ENCODE data around the gene COL13A1.

The COL13A1 gene

GRCh38 chr10:69892406-69892805, 90.7 kb downstream of the COL13A1 start:
- DNase-seq = peak; percentile 26

DNA sequence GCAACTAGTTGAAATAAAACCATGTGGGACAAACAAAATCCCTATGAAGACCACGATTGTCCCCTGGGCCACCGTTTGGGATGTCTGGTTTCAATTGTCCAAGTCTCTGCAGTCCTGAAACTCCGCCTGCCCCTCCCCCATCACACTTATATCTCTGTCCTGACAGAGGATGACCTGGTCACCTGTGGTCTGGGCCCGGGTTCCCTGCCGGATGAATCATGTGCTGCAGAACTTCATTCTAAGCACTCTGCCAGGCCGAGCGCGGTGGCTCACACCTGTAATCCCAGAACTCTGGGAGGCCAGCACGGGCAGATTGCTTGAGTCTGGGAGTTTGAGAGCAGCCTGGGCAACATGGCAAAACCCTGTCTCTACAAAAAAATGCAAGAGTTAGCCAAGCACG, 91.1 kb downstream of the COL13A1 start:
- no peak for DNase-seq

- no peak for DNase-seq
These were observed 91.7 kb downstream of the COL13A1 start for GRCh38 chr10:69893271-69893900.

- DNase-seq = peak; percentile 69
These were observed 92.5 kb downstream of the COL13A1 start for GRCh38 chr10:69894156-69894555.

- DNase-seq = peak; percentile 31
These were observed 94.1 kb downstream of the COL13A1 start for GRCh38 chr10:69895759-69896158.

DNA sequence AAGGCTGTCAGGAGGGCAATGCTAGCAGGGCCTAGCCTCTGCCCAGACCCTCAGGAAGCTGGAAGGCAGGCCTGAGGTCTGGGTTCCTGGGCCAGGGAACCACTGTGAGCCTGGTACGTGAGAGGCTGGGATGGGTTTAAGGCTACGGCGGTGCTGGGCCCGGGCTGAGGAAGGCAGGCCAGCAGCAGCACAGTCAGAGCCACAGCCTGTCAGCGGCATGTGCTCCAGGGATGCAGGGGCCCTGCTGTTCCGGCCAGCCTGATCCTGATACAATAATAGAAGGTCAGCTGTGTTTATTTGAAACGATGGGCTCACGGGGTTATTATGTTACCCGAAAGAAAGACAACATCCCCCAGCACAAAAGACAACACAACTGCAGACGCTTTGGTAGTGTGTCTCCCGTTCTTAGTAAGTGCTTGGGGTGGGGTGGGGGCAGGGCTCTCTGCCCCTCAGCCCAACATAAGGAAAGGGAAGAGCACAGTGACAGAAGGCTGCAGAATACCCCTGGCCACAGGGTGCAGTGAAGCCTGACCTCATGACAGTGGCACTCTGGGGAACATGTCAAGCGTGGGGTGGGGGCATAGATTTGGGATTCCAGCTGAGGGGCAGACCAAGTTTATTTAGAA, 95.0 kb downstream of the COL13A1 start:
- no peak for DNase-seq

DNA sequence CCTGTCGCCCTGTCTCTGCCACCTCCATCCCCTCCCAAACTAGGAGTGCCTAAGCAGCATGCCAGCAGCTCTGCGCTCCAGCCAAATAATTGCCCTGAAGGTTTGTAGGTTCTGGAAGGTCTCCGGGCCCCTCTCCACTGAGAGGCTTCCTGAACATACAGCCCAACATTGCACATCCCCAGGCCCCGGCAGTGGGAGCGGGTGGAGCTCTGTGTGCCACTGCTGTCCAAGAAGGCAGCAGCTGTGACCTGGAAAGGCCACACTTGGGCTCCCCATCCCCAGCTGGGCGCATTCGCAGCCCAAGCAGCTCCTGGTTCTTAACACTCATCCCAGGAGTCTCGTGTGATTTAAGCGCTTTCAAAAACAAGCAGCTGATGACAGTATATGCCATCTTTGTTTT, 95.7 kb downstream of the COL13A1 start:
- no peak for DNase-seq

DNA sequence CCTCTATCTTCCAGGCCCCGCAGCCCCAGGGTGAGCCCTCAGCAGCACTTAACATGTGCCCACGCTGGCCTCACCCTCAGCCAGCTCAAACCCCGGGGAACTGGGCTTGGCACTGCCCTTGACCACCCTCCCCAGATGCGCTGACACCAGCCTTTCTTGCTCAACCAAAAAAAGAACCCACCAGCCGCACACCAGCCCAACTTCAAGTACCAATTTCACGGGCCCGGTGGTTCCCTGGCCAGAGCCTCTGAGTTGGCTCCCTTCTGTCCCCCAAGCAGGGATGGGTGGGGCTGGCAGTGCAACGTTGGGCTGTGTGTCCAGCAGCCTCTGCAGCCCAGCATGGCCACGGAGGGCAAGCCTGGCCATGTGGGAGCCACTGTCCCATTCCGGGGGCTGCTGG, 96.3 kb downstream of the COL13A1 start:
- DNase-seq = no peak

DNA sequence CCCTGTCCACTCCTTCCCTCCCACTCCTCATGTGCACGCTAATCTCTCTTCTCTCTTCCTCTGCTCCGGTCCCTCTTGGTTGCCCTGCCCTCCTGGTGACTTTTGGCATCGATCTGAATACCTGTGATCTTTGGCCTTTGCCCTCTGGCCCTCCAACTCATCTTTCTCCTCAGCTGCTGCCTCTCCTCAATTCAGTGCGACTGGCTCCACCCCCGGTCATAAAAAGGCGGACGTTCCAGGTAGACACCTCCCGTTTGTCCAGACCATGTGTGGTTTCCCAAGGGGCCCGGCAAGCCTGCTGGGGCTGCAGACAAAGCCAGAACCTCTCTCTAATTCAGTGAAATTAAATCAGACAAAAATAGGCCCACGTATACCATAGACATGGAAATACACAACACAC, 96.8 kb downstream of the COL13A1 start:
- DNase-seq = no peak

DNA sequence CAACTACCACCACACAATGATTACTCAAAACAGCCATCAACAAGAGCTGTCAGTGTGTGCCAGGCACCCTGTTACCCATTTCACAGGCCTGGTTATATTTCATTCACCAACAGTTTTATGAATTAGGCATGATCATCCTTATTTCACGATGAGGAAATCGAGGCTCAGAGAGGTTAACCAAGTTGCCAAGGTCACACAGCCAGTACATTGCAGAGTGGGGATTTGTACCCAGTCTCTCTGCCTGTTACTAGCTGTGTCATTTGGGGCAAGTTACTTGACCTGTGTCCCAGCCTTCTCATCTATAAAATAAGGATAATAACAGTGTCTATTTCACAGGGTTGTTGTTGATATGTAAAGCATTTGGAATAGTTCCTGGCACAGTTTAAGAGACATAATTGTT, 97.2 kb downstream of the COL13A1 start:
- no peak for DNase-seq

DNA sequence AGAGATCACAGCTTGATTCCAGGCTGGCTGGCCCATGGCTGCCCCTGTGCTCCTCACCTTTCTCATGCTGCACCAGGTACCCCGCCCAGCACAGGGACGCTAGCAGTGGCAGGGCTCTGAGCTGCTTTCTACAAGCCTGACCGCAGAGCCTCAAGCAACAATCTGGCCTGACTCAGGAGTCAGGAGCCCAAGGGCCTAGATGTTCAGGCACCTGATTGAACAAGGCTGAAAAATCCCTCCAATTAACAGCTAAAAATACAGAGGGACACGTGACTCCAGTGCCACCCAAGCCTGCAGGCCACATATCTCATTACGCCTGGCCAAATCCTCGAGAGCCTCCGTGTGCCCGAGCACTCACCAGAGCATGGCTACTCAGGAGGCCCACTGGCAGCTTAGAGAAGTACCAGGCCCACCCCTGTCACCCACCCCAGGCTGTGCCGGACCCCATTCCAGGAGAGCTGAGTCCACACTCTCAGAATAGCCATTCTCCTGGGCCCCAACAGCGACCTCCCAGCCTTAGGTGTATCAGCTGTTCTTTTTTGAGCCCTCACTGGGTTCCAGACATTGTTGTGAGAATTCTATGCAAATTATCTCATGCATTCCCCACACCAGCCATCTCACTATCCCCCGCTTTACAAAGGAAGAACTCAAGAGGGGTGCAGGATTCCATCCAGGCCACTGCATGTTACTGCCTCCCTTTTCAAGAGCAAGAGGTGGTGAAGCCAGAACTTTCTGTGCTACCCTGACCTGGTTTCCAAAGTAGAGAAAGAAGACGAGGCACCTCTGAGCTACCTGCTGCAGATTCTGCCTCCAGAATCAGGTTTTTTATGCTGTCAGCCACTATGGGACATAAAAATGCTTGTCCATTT, 98.3 kb downstream of the COL13A1 start:
- DNase-seq = no peak

DNA sequence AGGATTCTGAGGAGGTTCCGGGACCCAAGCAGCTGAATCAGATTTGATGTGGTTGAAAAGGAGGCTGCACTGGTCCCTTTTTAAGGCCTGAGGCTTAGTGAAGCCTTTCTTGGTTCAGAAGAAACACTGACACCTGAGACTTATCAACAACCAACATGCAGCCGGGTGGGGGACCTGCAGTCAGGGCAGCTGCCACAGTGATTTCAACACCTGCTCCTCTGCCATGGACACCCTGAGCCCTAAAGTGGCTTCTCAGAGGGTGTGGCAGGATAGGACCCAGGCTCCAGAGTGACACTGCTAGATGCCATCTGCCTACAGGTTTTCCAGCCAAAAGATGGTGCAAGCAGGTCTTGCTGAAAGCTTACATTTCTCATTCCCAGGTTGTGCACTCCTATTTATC, 99.3 kb downstream of the COL13A1 start:
- peak; percentile 86 for DNase-seq

DNA sequence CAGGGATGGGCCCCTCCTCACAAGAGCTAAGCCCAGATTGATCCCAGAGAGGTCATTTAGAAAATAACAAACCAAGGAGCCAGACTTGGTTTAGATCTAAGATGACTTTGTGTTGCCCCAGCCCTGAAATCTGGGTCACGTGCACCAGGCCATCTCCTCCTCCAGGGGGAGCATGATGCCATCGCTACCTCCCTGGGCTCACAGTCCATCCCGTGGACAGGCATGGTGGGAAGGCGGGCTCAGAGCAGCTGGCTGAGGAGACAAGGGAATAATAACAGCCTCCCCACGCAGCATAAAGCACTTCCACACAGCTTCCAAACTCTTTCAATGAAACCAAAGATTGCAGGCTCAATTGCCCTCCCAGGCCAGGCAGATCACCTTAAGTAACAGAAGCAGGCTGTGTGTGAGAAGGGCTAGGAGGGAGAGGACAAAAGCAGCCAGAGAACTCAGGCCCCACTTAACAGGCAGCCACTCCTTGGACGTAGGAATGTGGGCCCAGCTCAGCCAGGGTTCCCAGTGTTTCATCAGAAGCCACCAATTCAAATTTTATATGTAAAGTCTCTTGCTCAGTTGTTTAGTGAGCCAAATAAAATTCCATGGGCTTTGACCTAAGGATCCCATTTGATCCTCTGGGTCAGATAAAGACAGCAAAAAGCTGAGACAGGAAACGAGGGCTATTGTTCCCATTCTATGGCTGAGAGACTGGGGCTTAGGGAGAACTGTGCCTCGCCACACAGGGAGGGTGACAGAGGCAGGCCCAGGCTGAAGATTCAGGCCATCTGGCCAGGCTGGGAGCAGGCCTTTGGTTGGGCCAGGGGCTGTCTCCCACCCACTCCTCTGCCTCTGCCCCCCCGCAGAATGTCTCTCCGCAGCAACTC, 100.2 kb downstream of the COL13A1 start:
- peak; percentile 62 for DNase-seq

DNA sequence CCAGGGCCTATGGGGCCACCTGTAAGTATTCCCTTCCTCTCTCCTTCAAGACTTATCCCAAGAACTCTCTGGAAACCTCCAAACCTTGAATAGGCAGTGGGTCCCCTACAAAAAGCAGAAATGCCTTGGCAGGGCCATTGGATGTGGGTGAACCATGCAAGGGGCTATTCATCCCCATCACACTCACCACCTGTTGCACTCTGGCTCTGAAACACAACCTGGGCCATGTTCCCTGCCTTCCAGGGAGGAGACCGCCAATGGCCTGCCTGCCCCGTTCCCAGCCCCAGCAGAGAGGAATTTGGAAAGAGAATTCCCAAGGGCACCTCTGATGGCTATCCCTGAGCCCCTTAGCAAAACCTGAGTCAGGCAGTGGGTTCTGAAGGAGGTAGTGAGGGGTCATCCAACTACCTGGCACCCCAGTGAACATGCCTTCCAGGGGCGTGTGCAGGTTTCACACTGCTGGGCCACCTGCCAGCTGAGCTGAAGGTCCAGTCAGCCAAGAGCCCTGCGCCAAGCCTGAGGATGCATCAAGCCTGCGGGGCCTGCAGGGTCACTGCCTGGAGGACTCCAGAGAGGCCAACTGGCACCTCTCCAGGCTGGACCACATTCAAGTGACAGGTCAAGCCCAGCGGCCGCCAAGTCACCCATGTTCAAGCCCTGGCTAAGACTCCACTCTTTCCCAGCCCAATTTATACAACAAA, 101.3 kb downstream of the COL13A1 start:
- DNase-seq = no peak

DNA sequence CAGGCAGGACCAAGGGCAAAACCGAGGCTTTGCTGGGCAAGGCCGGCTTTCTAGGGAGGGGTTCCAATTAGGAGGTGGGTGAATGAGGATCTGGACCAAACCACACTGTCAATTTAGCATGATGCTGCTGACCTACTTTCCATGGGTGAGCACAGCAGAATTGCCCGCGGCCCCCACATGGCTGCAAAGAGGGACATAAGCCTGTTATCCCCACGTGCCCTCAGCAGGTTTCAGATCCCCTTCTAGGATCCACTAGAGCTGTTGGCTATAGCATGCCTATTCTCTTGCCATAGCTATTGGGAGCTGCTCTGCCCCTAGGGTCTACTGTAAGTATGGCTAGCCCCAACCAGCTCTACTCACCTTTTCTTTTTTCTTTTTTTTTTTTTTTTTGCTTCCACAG, 102.8 kb downstream of the COL13A1 start:
- DNase-seq = no peak

- DNase-seq = no peak
These were observed 104.7 kb downstream of the COL13A1 start for GRCh38 chr10:69906425-69906824.

DNA sequence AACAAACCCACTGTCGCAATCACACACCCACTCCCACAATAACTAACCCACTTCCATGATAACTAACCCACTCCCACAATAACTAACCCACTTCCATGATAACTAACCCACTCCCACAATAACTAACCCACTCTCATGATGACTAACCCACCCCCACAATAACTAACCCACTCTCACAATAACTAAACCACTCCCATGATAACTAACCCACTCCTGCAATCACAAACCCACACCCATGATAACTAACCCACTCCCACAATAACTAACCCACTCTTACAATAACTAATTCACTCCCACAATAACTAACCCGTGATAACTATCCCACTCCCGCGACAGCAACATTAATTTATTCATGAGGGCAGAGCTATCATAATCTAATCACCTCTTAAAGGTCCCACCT, 105.8 kb downstream of the COL13A1 start:
- DNase-seq = no peak

DNA sequence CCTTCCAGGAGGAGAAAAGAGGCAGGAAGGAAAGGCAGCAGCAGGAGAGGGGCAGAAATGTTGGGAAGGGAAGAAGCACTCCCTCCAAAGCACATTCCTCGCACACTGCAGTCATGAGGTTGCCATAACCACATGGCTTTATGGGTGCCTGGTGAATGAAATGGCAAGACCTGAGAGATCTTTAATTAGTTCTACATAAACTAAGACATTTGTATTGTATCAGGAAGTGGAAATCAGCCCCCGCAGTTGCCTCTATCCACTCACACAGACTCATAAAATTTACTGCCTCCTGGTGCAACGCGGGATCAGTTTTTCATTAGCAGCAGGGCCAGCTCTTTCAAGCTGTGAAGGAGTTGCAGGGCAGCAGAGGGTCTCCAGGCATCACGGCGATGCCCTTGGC, 106.4 kb downstream of the COL13A1 start:
- DNase-seq = no peak

DNA sequence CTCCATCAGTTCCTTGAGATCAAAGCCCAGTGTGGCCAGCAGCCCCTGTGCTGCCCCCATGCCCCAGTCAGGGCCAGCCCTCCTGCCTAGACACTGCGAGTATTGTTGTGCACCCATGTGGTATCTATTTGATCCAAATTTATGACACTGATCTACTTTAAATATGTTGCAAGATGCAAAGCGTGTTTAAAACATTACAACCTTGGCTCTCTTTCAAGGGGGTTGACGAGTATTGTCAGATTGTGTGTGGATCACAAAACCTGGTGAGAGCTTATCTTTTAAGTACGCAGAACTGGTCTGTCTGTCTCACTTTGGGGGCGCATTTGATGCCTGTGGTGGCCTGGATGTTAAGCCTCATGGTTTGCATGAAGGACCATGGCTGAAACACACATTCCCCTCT, 108.9 kb downstream of the COL13A1 start:
- no peak for DNase-seq

DNA sequence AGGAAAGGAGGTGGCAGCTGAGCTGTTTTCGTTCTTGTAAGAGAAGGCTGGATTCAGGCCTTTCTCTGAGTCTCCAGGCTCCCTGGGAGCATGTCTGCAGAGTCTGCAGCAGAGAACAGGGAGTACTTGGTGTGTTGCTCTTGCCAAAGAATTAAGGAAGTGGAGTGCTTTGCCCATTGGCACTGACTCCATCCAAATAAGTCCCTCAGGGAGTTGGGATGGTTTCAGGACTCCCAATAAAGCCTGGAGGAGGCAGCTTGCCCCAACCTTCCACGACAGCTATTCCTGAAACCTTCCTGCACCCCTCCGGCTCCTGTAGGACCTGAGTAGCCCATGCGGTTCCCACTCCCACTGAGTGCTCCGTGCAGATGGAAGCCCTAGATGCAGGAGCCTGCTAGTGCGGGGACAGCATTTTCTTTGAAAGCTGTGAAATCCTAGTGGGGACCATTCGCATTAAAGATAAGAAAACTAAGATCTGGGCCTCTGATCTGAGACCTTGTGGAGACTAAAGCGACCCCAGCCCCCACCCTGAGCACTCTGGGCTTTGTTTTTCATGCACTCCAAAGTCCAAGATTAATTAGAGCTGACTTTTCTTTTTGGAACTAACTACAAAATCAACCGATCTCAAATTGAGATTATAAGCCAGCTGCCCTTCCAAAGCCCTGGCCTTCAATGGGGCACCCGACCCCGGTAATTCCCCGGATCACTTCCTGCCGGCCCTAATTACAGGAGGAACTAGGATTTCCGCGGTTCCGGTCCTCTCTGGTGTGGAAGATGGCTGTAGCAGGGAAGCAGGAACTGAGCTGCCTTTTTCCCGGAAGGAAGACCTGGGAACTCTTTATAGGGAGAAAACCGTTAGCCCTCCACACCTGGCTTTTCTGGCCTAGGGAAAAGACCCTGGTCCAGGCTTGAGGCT, 110.2 kb downstream of the COL13A1 start:
- no peak for DNase-seq

GRCh38 chr10:69912589-69912988, 110.9 kb downstream of the COL13A1 start:
- no peak for DNase-seq
